ENCODE results near the gene TBXT. TPM values are rescaled to one million over a fixed set of nuclear protein-coding genes. Genes with fewer than 3 reads are reported as not detected.

Gene TBXT
- total and polyA plus RNA-seq, 2 experiments from 2014 or later: 0.23 TPM; not detected in 1

GRCh38 chr6:166192136-166192535 lies 24.5 kb upstream of the TBXT start:
- Histone ChIP-seq H3K4me1 (ENCODE audit: insufficient read depth) (no peaks in the 10 kb centered on the region), H3K79me2 (replicated peaks; ENCODE audit: insufficient read depth) (no peaks in the 10 kb centered on the region), H3K27me3 (ENCODE audit: insufficient read depth) (peaks cover 15% of the 10 kb centered on the region; the same call in 1 of the 2 replicates), H3K4me3 (no peak overlapping the region), H2AFZ (no peak overlapping the region), H3K36me3 (ENCODE audit: insufficient read depth) (no peaks in the 10 kb centered on the region), H3K27ac (ENCODE audit: low read depth) (no peak overlapping the region), H3K4me2 (no peak overlapping the region), H3F3A (replicated peaks; ENCODE audit: low read depth) (no peaks in the 10 kb centered on the region), H4K20me1 (replicated peaks; ENCODE audit: insufficient read depth) (no peaks in the 10 kb centered on the region), H3K9me2 (ENCODE audit: insufficient read depth) (no peaks in the 10 kb centered on the region)
- no peak for DNase-seq (ENCODE audit: low spot score)
- peaks cover 4% of the 10 kb centered on the region for H3K4me1 Mint-ChIP-seq
- H3K27ac Mint-ChIP-seq: no peak overlapping the region
- peaks cover 2% of the 10 kb centered on the region; the same call in 1 of the 3 replicates for H3K36me3 Mint-ChIP-seq (ENCODE audit: low read depth)
- H3K9me3 Mint-ChIP-seq: peaks cover 6% of the 10 kb centered on the region
- ATAC-seq: no peak
- H3K27me3 Mint-ChIP-seq (ENCODE audit: insufficient read depth, low read depth, poor library complexity): peaks cover 7% of the 10 kb centered on the region
- TF ChIP-seq EZH2 (IDR thresholded peaks at IDR 0.05; ENCODE audit: low read depth, unreplicated experiment): no peak
- no peak for TF ChIP-seq STAT1 (IDR thresholded peaks at IDR 0.05; ENCODE audit: unreplicated experiment)
- TF ChIP-seq ZNF462 (CRISPR knock-in tag; IDR thresholded peaks at IDR 0.05): no peak
- no peak for TF ChIP-seq REST (IDR thresholded peaks at IDR 0.05; ENCODE audit: unreplicated experiment)
- no peak for TF ChIP-seq EZH2phosphoT487 (IDR thresholded peaks at IDR 0.05; ENCODE audit: unreplicated experiment)
- TF ChIP-seq ETS1 (IDR thresholded peaks at IDR 0.05): no peak
- TF ChIP-seq ZNF114 (CRISPR knock-in tag; IDR thresholded peaks at IDR 0.05): no peak
- no peak for TF ChIP-seq CTCF (conservative IDR thresholded peaks at IDR 0.05; ENCODE audit: low read depth in 2 of 2)
- no peak for TF ChIP-seq JUNB (IDR thresholded peaks at IDR 0.05; ENCODE audit: unreplicated experiment)
- TF ChIP-seq POLR2AphosphoS5 (IDR thresholded peaks at IDR 0.05; ENCODE audit: low read depth): no peak
- H3K4me3 Mint-ChIP-seq: no peak overlapping the region

All from GM23338 (cell line).